Colonic mucosa (tissue), 4 donors: ENCODE results near the gene MRPS23. TPM values are rescaled to one million over a fixed set of nuclear protein-coding genes. Genes with fewer than 3 reads are reported as not detected.

ENCODE experiments used
- DNase-seq: peaks from one replicate; pipeline ENCODE4 v3.0.0-alpha.2; 2020
- H3K27ac ChIP-seq: fragments of 200-600 bp; one replicate; pipeline ENCODE4 v1.8.0; 2021
- H3K27me3 ChIP-seq: fragments of 200-600 bp; one replicate; pipeline ENCODE4 v1.8.0; 2021
- H3K36me3 ChIP-seq: fragments of 200-600 bp; one replicate; pipeline ENCODE4 v1.8.0; 2021
- H3K4me1 ChIP-seq: fragments of 200-600 bp; one replicate; pipeline ENCODE4 v1.8.0; 2021; ENCODE audit warnings: mild to moderate bottlenecking
- H3K4me3 ChIP-seq: fragments of 200-600 bp; one replicate; pipeline ENCODE4 v1.8.0; 2021
- H3K9ac ChIP-seq, 2 donors: one replicate each; pipeline ENCODE4 v1.7.0; 2013; ENCODE audit warnings: control low read depth in 2 of 2, low read depth in 2 of 2, low read length in 2 of 2
- H3K9me3 ChIP-seq: fragments of 200-600 bp; one replicate; pipeline ENCODE4 v1.8.0; 2021
- intact Hi-C: fragments of 100-400 bp; cut with DNase I; formaldehyde crosslinking; loops from one replicate; pipeline ENCODE4 v1.14.1; 2022
- total RNA-seq, 2 donors: library from RNA; stranded (reverse); fragmentation: NEBNext Ultra II Directional in 1 of 2; extraction: Animal tissue kit (Norgen Biotek cat#: 25700) in 1 of 2; gene quantifications; one replicate each; pipeline ENCODE4 v1.2.1, GENCODE V29; 2021
- TF ChIP-seq, protein P1 (sequence below): fragments of 200-600 bp; IDR thresholded peaks from one replicate; pipeline ENCODE4 v1.8.0; 2022; ENCODE audit warnings: antibody characterized with exemption, mild to moderate bottlenecking
- donor health status: healthy.
- donor health status: DM: no; HTN: no; CAD: no.
- donor health status: DM: no; HTN: no; CAD: no.

MRPS23 gene
- total RNA-seq, 2 donors from 2014 or later, result 19.3 to 43.6 TPM

DNA sequence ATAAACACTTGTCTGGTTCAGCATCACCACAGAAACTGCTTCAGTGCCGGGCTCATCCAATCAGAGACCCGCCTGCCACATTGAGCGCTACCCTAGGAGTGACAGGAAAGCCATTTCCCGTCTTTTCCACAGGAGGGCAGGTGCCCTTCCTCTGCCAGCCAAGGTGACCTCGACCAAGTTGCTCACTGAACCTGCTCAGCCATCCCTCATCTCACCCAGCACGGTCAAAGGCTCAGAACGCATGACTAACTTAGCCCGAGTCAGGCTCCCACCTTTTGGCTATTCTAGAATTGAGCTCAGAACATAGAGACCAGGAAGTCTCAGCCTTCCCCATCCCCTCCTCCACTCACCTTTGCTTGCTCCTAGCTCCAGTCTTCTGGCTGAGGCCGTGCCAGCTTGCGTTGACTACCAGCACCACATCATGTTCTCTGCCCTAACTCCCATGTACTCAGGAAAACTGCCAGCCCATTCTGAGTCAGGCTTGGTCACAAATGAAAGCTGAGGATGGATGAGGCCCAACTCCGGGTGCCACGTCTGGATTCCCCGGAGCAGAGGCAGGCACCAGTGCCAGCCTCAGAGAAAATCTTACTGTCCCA is 15.6 kb downstream of the MRPS23 start:
- TF ChIP-seq, protein P1, sequence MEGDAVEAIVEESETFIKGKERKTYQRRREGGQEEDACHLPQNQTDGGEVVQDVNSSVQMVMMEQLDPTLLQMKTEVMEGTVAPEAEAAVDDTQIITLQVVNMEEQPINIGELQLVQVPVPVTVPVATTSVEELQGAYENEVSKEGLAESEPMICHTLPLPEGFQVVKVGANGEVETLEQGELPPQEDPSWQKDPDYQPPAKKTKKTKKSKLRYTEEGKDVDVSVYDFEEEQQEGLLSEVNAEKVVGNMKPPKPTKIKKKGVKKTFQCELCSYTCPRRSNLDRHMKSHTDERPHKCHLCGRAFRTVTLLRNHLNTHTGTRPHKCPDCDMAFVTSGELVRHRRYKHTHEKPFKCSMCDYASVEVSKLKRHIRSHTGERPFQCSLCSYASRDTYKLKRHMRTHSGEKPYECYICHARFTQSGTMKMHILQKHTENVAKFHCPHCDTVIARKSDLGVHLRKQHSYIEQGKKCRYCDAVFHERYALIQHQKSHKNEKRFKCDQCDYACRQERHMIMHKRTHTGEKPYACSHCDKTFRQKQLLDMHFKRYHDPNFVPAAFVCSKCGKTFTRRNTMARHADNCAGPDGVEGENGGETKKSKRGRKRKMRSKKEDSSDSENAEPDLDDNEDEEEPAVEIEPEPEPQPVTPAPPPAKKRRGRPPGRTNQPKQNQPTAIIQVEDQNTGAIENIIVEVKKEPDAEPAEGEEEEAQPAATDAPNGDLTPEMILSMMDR, result no peak
- H3K9ac ChIP-seq, result no peak overlapping the region
- H3K27me3 ChIP-seq, result no peaks in the 10 kb centered on the region
- no peaks in the 10 kb centered on the region for H3K9me3 ChIP-seq
- H3K27ac ChIP-seq, result no peak overlapping the region
- DNase-seq, result no peak
- no peaks in the 10 kb centered on the region for H3K4me1 ChIP-seq
- no peak overlapping the region for H3K4me3 ChIP-seq
- H3K36me3 ChIP-seq, result no peaks in the 10 kb centered on the region
- intact Hi-C loops, result loop anchor here (5.0 kb wide), 1 partner anchor 697 kb away; no protein-coding TSS in a partner anchor

DNA sequence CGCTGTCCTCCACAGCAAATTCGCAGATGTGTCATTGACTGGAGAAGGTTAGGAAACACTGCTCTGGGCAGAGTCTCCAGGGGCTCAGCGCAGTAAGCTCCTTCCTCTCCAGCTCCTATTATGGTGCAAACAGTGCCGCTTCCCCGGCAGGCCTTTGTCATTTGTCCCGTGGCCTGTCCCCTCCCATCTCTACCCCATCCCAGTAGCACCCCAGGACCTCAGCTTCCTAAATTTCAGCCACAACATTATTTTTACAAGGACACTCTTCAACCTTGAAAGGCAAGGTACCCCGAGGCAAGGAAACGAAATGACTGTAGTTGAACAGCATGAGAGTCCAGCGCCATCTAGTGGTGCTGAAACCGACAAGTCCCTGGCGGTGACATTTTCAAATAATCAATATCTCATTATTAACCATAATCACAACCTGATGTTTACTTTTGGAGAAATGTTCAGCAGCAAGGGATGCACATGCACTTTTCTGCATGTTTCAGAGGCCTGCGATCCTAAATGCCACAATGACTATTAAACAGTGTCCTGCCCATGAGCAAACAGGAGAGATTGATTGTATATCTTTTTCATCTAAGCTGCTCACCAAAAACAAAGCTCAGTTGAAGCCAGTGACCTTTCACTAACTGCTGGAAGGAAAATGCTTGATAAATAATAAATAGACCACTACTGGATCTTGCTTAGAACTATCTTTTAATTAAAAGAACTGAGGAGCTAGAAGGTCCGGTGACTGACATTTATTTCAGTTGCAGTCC is 16.5 kb downstream of the MRPS23 start:
- Histone ChIP-seq H3K27me3 (no peaks in the 10 kb centered on the region), H3K9ac (peak overlapping the region in 1 of 2 donors; percentile 15), H3K27ac (no peak overlapping the region), H3K4me3 (peak overlapping the region; percentile 11), H3K9me3 (no peaks in the 10 kb centered on the region), H3K36me3 (no peaks in the 10 kb centered on the region), H3K4me1 (no peaks in the 10 kb centered on the region)
- intact Hi-C loops, result loop anchor here (5.0 kb wide), 1 partner anchor 696 kb away; no protein-coding TSS in a partner anchor
- TF ChIP-seq, protein P1, result peak; percentile 78
- DNase-seq, result peak; percentile 64

DNA sequence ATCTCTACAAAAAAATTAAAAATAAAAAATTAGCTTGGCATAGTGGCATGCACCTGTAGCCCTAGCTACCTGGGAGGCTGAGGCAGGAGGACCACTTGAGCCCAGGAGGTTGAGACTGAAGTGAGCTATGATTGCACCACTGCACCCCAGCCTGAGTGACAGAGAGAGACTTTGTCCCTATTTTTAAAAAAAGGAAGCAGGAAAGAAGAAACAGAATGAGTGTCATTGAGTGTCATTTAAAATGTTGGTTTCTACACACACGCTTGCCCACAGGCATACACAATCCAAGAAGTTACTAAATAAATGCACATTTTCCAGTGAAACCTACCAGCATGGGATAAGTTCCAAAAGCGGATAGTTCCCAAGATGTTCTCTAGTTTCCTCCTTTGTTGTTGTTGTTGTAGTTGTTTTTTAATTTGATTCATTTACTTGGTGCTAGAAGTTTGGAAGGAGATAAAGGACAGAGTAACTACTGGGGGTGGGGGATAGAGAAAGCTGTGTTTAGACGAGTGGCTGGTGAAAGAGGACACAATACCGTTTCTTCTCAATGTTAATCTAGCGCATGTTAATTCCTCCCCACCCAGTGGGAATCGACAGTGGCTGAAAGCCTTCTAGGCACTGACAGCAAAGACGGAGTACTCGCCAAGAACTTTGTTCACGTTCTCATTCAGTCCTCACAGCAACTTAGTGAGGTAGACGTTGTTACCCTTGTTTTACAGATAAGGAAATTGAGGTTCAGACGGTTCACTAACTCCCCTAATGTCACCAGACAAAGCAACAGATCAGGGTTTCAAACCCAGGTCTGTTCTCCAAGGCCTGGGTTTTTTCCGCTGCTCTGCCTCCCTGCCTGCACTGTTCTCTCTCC is 17.3 kb downstream of the MRPS23 start:
- H3K9me3 ChIP-seq, result no peaks in the 10 kb centered on the region
- H3K36me3 ChIP-seq, result no peaks in the 10 kb centered on the region
- H3K27me3 ChIP-seq, result no peaks in the 10 kb centered on the region
- H3K27ac ChIP-seq, result no peak overlapping the region
- TF ChIP-seq, protein P1, result no peak
- H3K4me3 ChIP-seq, result peak overlapping the region; percentile 11
- intact Hi-C loops, result loop anchor here (5.0 kb wide), 1 partner anchor 695 kb away; no protein-coding TSS in a partner anchor
- DNase-seq, result no peak
- peak overlapping the region in 1 of 2 donors; percentile 15 for H3K9ac ChIP-seq
- H3K4me1 ChIP-seq, result no peaks in the 10 kb centered on the region

DNA sequence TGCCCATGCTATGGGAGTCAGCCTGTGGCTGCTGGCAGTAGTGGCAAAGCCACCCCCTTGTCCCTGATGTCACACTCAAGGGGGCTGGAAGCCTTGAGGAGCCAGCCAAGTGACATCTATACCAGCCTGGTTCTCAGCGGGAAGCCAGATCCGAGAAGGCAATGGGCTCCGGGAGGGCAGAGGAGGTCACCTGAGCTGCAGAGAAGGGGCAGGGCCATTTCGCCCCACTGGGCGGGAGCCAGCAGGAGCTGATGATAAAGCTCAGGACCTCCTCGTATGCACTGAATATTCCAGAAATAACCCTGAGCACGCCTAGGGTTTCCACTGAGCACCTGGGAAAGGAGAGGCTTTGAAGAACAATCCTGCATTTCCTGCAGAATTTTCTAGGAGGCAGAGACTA is 19.0 kb downstream of the MRPS23 start:
- H3K9ac ChIP-seq, result no peak overlapping the region
- DNase-seq, result no peak
- H3K27me3 ChIP-seq, result no peaks in the 10 kb centered on the region
- no peaks in the 10 kb centered on the region for H3K36me3 ChIP-seq
- TF ChIP-seq, protein P1, result no peak
- H3K4me3 ChIP-seq, result no peak overlapping the region
- no peaks in the 10 kb centered on the region for H3K4me1 ChIP-seq
- H3K9me3 ChIP-seq, result no peaks in the 10 kb centered on the region
- intact Hi-C loops, result loop anchor here (5.0 kb wide), 1 partner anchor 694 kb away; no protein-coding TSS in a partner anchor
- no peak overlapping the region for H3K27ac ChIP-seq
